ENCODE results near the gene GPATCH1.
"Not testable (repeated sequence)": the region's sequence is repeated elsewhere in the genome, so short reads cannot be mapped to it uniquely, and the experiment has no call there.

The GPATCH1 gene

DNA sequence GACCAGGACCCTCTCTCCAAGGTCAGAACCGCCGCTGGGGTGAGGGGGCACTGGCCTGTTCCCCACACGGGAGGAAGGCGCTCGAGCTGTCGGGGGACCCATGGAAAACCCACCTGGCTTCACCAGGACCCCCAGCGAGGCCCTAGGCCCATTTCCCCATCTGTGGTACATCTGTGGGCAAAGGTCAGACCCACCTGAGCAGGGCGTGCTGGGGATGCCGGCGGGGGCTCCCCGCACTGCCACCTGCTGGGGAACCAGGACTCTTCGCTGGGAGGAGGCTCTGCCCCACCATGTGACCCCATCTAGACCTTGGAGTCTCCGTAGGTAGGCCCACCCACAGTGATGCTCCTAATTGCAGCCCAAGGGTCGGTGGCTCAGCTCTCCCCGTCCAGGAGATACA lies 51.4 kb downstream of the GPATCH1 start:
- H3K9ac ChIP-seq (ENCODE audit: low read depth in 1 of 2, low read length in 2 of 2), result no peak overlapping the region
- peaks cover 0 to 24% of the 10 kb centered on the region in 2 donors for H3K36me3 ChIP-seq (ENCODE audit: control insufficient read depth in 1 of 2, insufficient read depth in 2 of 2, low read length in 2 of 2)
- H3K27ac ChIP-seq (ENCODE audit: low read depth, low read length), result no peak overlapping the region
- H3K9me3 ChIP-seq (ENCODE audit: control insufficient read depth in 1 of 2, low read length in 2 of 2), result no peaks in the 10 kb centered on the region
- no peak overlapping the region for H3K4me3 ChIP-seq (ENCODE audit: low read depth in 1 of 2, low read length in 2 of 2)
- no peaks in the 10 kb centered on the region for H3K4me1 ChIP-seq (ENCODE audit: control insufficient read depth in 1 of 2, insufficient read depth in 2 of 2, low read length in 2 of 2)
- H3K27me3 ChIP-seq (ENCODE audit: control insufficient read depth in 1 of 2, insufficient read depth in 2 of 2, low read length in 2 of 2), result no peaks in the 10 kb centered on the region

DNA sequence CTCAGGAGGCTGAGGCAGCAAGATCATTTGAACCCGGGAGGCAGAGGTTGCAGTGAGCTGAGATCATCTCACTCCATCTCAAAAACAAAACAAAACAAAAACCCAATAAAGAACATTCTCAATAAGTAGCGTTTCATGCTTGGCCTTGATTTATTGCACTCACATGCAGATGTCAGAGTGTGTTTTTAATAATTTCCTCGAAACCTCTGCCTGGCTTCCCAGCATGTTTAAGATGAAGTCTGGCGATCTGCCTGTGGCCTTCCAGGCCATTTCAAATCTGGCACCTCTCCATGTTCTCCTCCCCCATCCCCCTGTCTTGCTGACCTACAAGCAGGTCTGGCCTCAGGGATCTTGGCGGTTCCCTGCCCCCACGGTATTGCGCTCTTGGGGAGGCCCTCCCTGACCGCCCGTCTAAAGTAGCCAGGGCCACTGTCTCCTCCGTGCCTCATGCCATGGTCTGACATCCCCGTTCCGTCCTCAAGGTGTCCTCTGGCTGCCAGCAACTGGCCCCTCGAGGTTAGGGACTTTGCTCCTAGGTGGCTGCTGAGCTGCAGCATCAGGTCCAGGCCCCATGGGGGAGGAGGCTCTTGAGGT lies 52.6 kb downstream of the GPATCH1 start:
- Histone ChIP-seq H3K36me3 (ENCODE audit: control insufficient read depth in 1 of 2, insufficient read depth in 2 of 2, low read length in 2 of 2) (peaks cover 0 to 20% of the 10 kb centered on the region in 2 donors), H3K4me3 (ENCODE audit: low read depth in 1 of 2, low read length in 2 of 2) (no peak overlapping the region), H3K27ac (ENCODE audit: low read depth, low read length) (no peak overlapping the region), H3K9me3 (ENCODE audit: control insufficient read depth in 1 of 2, low read length in 2 of 2) (no peaks in the 10 kb centered on the region), H3K9ac (ENCODE audit: low read depth in 1 of 2, low read length in 2 of 2) (no peak overlapping the region), H3K4me1 (ENCODE audit: control insufficient read depth in 1 of 2, insufficient read depth in 2 of 2, low read length in 2 of 2) (no peaks in the 10 kb centered on the region), H3K27me3 (ENCODE audit: control insufficient read depth in 1 of 2, insufficient read depth in 2 of 2, low read length in 2 of 2) (no peaks in the 10 kb centered on the region)

DNA sequence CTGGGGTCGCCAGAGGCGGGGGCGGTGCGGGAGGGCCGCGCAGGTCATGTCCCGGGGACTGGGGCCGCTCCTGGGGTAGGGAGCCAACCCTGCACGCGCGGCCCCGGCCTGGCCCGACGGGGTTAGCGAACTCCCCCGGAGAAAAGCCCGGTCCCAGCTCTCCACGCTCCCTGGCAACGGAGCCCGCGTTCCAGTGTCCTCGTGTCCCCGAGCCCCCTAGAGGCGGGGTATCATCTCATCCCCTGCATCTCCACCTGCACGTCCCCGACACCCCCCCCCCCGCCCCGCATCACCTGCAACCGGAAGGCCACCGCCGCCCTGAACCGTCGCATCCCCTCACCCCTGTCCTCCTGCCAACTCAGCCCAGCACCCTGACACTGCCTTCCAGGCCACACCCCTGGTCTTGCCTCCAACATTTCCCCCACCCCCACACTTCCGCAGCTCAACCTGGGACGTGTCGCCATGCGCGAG lies 53.6 kb downstream of the GPATCH1 start:
- Histone ChIP-seq H3K27ac (ENCODE audit: low read depth, low read length) (no peak overlapping the region), H3K4me3 (ENCODE audit: low read depth in 1 of 2, low read length in 2 of 2) (no peak overlapping the region), H3K9me3 (ENCODE audit: control insufficient read depth in 1 of 2, low read length in 2 of 2) (no peaks in the 10 kb centered on the region), H3K4me1 (ENCODE audit: control insufficient read depth in 1 of 2, insufficient read depth in 2 of 2, low read length in 2 of 2) (no peaks in the 10 kb centered on the region), H3K27me3 (ENCODE audit: control insufficient read depth in 1 of 2, insufficient read depth in 2 of 2, low read length in 2 of 2) (no peaks in the 10 kb centered on the region), H3K9ac (ENCODE audit: low read depth in 1 of 2, low read length in 2 of 2) (no peak overlapping the region), H3K36me3 (ENCODE audit: control insufficient read depth in 1 of 2, insufficient read depth in 2 of 2, low read length in 2 of 2) (peaks cover 0 to 14% of the 10 kb centered on the region in 2 donors)

DNA sequence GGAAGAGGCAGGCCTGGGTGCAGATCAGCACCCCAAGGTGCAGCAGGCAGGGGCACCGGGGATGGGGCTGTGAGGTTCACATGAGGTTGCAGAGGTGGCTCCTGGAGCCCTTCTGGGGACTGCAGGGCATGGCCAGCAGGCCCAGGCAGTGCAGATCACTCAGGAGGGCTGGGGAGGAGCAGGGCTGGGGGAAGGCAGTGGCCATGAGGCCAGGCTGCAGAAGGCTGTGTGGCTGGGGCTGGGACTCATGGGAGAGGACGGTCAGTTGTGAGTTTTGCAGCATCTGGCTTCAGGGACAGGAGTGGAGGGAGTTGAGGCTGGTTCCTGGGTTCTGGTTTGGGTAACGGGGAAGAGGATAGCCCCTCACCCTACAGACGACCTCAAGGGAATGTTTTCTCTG lies 58.2 kb downstream of the GPATCH1 start:
- no peak overlapping the region for H3K27ac ChIP-seq (ENCODE audit: low read depth, low read length)
- no peak overlapping the region for H3K4me3 ChIP-seq (ENCODE audit: low read depth in 1 of 2, low read length in 2 of 2)
- H3K36me3 ChIP-seq (ENCODE audit: control insufficient read depth in 1 of 2, insufficient read depth in 2 of 2, low read length in 2 of 2), result no peaks in the 10 kb centered on the region
- H3K27me3 ChIP-seq (ENCODE audit: control insufficient read depth in 1 of 2, insufficient read depth in 2 of 2, low read length in 2 of 2), result no peaks in the 10 kb centered on the region
- H3K9me3 ChIP-seq (ENCODE audit: control insufficient read depth in 1 of 2, low read length in 2 of 2), result no peaks in the 10 kb centered on the region
- H3K4me1 ChIP-seq (ENCODE audit: control insufficient read depth in 1 of 2, insufficient read depth in 2 of 2, low read length in 2 of 2), result peaks cover 0 to 5% of the 10 kb centered on the region in 2 donors
- H3K9ac ChIP-seq (ENCODE audit: low read depth in 1 of 2, low read length in 2 of 2), result no peak overlapping the region

DNA sequence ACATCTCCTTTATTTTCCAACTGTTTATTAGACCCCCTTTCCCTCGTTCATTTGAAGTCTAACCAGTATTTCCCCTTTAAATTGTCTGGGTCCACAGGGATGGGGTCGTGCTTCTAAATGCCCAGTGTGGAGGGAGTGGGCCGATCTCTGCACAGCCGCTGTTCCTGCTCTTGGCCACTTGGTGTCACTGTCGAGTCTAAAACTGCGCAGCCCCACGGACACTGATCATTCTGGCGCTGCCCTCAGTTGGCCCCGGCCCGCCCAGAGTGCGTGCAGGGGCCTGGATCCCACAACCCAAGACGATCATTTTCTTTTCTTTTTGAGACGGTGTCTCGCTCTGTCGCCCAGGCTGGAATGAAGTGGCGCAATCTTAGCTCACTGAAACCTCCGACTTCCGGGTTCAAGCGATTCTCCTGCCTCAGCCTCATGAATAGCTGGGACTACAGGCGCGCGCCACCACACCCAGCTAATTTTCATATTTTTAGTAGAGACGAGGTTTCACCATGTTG lies 63.0 kb downstream of the GPATCH1 start:
- H3K4me3 ChIP-seq (ENCODE audit: low read depth in 1 of 2, low read length in 2 of 2), result peak overlapping the region; percentile 42 to 53
- no peak overlapping the region for H3K9ac ChIP-seq (ENCODE audit: low read depth in 1 of 2, low read length in 2 of 2)
- H3K36me3 ChIP-seq (ENCODE audit: control insufficient read depth in 1 of 2, insufficient read depth in 2 of 2, low read length in 2 of 2), result no peaks in the 10 kb centered on the region
- no peaks in the 10 kb centered on the region for H3K9me3 ChIP-seq (ENCODE audit: control insufficient read depth in 1 of 2, low read length in 2 of 2)
- H3K27ac ChIP-seq (ENCODE audit: low read depth, low read length), result no peak overlapping the region
- no peaks in the 10 kb centered on the region for H3K27me3 ChIP-seq (ENCODE audit: control insufficient read depth in 1 of 2, insufficient read depth in 2 of 2, low read length in 2 of 2)
- H3K4me1 ChIP-seq (ENCODE audit: control insufficient read depth in 1 of 2, insufficient read depth in 2 of 2, low read length in 2 of 2), result peaks cover 0 to 5% of the 10 kb centered on the region in 2 donors

DNA sequence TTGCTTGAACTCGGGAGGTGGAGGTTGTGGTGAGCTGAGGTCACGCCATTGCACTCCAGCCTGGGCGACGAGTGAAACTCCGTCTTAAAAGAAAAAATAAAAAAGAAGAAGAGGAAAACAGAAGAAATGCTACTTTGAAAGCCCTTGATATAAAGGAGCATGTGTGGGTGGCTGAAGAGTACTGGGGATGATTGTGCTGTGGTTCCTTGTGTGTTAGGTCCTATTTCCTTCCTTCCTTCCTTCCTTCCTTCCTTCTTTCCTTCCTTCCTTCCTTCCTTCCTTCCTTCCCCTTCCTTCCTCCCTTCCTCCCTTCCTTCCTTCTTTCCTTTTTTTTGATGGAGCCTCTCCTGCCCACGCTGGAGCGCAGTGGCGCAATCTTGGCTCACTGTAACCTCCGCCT lies 65.2 kb downstream of the GPATCH1 start:
- no peak overlapping the region for H3K9ac ChIP-seq (ENCODE audit: low read depth in 1 of 2, low read length in 2 of 2)
- H3K4me1 ChIP-seq (ENCODE audit: control insufficient read depth in 1 of 2, insufficient read depth in 2 of 2, low read length in 2 of 2), result peaks cover 0 to 5% of the 10 kb centered on the region in 2 donors
- H3K27me3 ChIP-seq (ENCODE audit: control insufficient read depth in 1 of 2, insufficient read depth in 2 of 2, low read length in 2 of 2), result no peaks in the 10 kb centered on the region

DNA sequence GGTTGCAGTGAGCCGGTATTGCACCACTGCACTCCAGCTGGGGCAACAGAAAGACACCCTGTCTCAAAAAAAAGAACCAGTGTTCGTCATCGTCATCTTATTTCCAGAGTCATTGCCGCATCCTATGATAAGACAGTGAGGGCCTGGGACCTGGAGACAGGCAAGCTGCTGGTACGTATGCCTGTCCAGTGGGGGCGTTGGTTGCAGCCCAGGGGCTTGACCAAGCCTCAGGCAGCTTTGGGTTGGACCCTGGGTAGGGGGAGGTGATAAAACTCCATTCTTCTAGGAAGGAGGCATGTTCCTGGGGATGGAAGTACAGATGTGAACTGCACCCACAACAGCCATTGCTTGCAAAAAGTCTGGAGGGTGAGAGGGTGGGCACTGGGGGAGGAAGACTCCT lies 66.6 kb downstream of the GPATCH1 start:
- Histone ChIP-seq H3K36me3 (ENCODE audit: control insufficient read depth in 1 of 2, insufficient read depth in 2 of 2, low read length in 2 of 2) (no peaks in the 10 kb centered on the region), H3K9ac (ENCODE audit: low read depth in 1 of 2, low read length in 2 of 2) (no peak overlapping the region), H3K9me3 (ENCODE audit: control insufficient read depth in 1 of 2, low read length in 2 of 2) (no peaks in the 10 kb centered on the region), H3K27me3 (ENCODE audit: control insufficient read depth in 1 of 2, insufficient read depth in 2 of 2, low read length in 2 of 2) (no peaks in the 10 kb centered on the region), H3K4me3 (ENCODE audit: low read depth in 1 of 2, low read length in 2 of 2) (no peak overlapping the region), H3K4me1 (ENCODE audit: control insufficient read depth in 1 of 2, insufficient read depth in 2 of 2, low read length in 2 of 2) (peaks cover 0 to 5% of the 10 kb centered on the region in 2 donors), H3K27ac (ENCODE audit: low read depth, low read length) (no peak overlapping the region)

More for the DNA sequence above, 65.2 kb downstream of the GPATCH1 start:
- no peaks in the 10 kb centered on the region for H3K36me3 ChIP-seq (ENCODE audit: control insufficient read depth in 1 of 2, insufficient read depth in 2 of 2, low read length in 2 of 2)
- H3K27ac ChIP-seq (ENCODE audit: low read depth, low read length), result no peak overlapping the region
- H3K9me3 ChIP-seq (ENCODE audit: control insufficient read depth in 1 of 2, low read length in 2 of 2), result no peaks in the 10 kb centered on the region
- no peak overlapping the region for H3K4me3 ChIP-seq (ENCODE audit: low read depth in 1 of 2, low read length in 2 of 2)

DNA sequence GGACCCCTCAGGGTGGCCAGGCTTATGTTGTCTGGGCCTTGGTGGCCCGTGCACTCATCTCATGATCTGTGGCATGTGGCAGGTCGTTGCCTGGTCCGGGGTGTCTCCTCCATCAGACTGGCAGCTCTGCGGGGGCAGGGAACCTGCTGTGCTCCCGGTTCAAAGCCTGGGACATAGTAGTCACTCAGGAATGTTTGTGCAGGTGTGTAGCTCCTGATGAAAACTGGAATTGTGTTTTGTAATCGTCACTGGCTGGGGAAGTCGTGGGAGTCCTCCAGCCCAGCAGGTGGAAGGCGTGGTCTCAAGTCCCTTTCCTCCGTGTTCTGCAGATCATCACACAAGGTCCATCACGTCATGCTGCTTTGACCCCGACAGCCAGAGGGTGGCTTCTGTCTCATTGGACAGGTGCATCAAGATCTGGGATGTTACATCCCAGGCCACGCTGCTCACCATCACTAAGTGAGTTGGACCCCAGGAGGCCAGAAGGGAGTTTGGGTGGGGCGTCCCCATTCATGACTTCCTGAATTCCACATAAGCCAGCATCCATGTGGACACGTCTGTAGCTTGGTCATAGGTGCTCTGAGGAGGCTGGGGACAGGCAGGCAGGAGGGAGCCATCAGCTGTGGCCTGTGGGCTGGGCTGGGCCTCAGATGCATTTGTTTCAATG lies 70.0 kb downstream of the GPATCH1 start:
- no peaks in the 10 kb centered on the region for H3K9me3 ChIP-seq (ENCODE audit: control insufficient read depth in 1 of 2, low read length in 2 of 2)
- no peaks in the 10 kb centered on the region for H3K27me3 ChIP-seq (ENCODE audit: control insufficient read depth in 1 of 2, insufficient read depth in 2 of 2, low read length in 2 of 2)
- H3K27ac ChIP-seq (ENCODE audit: low read depth, low read length), result no peak overlapping the region
- no peak overlapping the region for H3K4me3 ChIP-seq (ENCODE audit: low read depth in 1 of 2, low read length in 2 of 2)
- H3K9ac ChIP-seq (ENCODE audit: low read depth in 1 of 2, low read length in 2 of 2), result no peak overlapping the region
- no peaks in the 10 kb centered on the region for H3K4me1 ChIP-seq (ENCODE audit: control insufficient read depth in 1 of 2, insufficient read depth in 2 of 2, low read length in 2 of 2)
- no peaks in the 10 kb centered on the region for H3K36me3 ChIP-seq (ENCODE audit: control insufficient read depth in 1 of 2, insufficient read depth in 2 of 2, low read length in 2 of 2)

DNA sequence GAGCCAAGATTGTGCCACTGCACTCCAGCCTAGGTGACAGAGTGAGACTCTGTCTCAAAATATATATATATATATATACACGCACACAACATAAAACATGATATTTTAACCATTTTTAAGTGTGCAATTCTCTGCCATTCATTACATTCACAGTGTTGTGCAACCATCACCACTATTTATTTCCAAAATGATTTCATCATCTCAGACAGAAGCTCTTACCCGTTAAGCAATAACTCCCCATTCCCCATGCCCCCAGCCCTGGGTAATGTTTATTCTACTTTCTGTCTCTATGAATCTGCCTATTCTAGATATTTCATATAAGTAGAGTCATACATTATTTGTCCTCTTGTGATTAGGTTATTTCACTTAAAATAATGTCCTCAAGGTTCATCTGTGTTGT lies 71.2 kb downstream of the GPATCH1 start:
- Histone ChIP-seq H3K9me3 (ENCODE audit: control insufficient read depth in 1 of 2, low read length in 2 of 2) (no peaks in the 10 kb centered on the region), H3K27me3 (ENCODE audit: control insufficient read depth in 1 of 2, insufficient read depth in 2 of 2, low read length in 2 of 2) (no peaks in the 10 kb centered on the region), H3K27ac (ENCODE audit: low read depth, low read length) (no peak overlapping the region), H3K36me3 (ENCODE audit: control insufficient read depth in 1 of 2, insufficient read depth in 2 of 2, low read length in 2 of 2) (no peaks in the 10 kb centered on the region), H3K4me3 (ENCODE audit: low read depth in 1 of 2, low read length in 2 of 2) (no peak overlapping the region), H3K4me1 (ENCODE audit: control insufficient read depth in 1 of 2, insufficient read depth in 2 of 2, low read length in 2 of 2) (no peaks in the 10 kb centered on the region), H3K9ac (ENCODE audit: low read depth in 1 of 2, low read length in 2 of 2) (no peak overlapping the region)

DNA sequence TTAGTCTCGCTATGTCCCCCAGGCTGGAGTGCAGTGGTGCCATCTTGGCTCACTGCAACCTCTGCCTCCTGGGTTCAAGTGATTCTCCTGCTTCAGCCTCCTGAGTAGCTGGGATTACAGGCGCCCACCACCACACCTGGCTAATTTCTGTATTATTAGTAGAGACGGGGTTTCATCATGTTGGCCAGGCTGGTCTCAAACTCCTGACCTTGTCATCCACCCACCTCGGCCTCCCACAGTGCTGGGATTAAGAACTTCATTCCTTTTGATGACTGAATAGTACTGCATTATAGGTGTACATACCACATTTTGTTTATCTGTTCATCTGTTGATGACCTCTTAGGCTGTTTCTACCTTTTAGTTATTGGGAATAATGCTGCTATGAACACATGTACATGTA lies 71.6 kb downstream of the GPATCH1 start:
- not testable (repeated sequence) for H3K27ac ChIP-seq (ENCODE audit: low read depth, low read length); H3K4me3 ChIP-seq (ENCODE audit: low read depth in 1 of 2, low read length in 2 of 2); H3K27me3 ChIP-seq (ENCODE audit: control insufficient read depth in 1 of 2, insufficient read depth in 2 of 2, low read length in 2 of 2); H3K9me3 ChIP-seq (ENCODE audit: control insufficient read depth in 1 of 2, low read length in 2 of 2); H3K9ac ChIP-seq (ENCODE audit: low read depth in 1 of 2, low read length in 2 of 2); H3K4me1 ChIP-seq (ENCODE audit: control insufficient read depth in 1 of 2, insufficient read depth in 2 of 2, low read length in 2 of 2); H3K36me3 ChIP-seq (ENCODE audit: control insufficient read depth in 1 of 2, insufficient read depth in 2 of 2, low read length in 2 of 2)
